HG02852 (cell line): ENCODE measurements around the gene AMELX.

Experiments
- ATAC-seq: cut with Tn5 transposase; IDR thresholded peaks from one replicate; pipeline ENCODE4 v1.9.1; 2021; ENCODE audit warnings: mild to moderate bottlenecking, moderate library complexity; ENCODE audit not compliant: unreplicated experiment

The AMELX gene

GRCh38 chrX:11293113-11293512, at the start of gene AMELX:
Gene AMELX (plus strand): TSS chrX:11293413. CDS start chrX:11294789, 1,376 bp downstream.
- no peak for ATAC-seq

DNA sequence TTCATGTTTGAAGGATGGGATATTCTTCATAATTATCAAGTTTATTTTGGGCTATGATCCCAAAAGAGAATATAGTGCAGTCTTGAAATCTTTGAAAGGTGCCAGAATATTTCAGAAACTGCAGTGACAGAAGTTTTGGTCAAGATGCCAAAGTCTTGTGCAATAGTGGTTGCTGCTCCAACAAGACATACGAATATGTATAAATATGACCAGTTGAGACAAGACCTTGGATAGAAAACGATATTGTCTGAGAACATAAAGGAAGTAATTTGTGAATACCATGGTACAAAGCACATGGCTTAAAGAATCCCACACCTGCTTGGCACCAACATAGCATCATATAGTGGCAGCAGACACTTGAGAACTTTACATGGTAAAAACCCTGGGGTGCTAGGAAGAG, 48.6 kb upstream of the AMELX start:
- ATAC-seq = no peak

- no peak for ATAC-seq
Measured at GRCh38 chrX:11254417-11255109, 38.6 kb upstream of the AMELX start.

GRCh38 chrX:11257290-11257689, 35.9 kb upstream of the AMELX start:
- no peak for ATAC-seq

GRCh38 chrX:11257711-11258110, 35.5 kb upstream of the AMELX start:
- no peak for ATAC-seq

GRCh38 chrX:11259437-11259836, 33.8 kb upstream of the AMELX start:
- ATAC-seq = no peak

- no peak for ATAC-seq
Measured at GRCh38 chrX:11261260-11261659, 32.0 kb upstream of the AMELX start.

- no peak for ATAC-seq
Measured at GRCh38 chrX:11264925-11265324, 28.3 kb upstream of the AMELX start.

DNA sequence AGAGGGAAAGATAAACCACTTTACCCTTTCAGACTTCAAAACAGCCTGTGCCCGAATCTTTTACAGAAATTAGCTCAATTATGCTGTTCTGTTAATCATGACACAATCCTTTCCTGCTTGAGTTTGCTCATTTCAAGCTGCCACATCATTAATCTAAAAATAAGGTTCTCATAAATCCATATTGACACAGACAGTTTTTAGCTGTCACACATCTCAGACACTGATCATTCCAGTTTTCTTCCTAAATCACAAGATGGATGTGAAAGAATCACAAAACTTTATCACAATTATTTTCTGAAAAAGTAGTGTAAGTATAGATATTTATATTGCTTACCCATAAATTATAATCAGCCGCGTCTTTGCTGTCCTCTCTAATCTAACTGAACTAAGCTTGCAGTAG, 27.9 kb upstream of the AMELX start:
- ATAC-seq = no peak

- no peak for ATAC-seq
Measured at GRCh38 chrX:11266573-11267003, 26.6 kb upstream of the AMELX start.

DNA sequence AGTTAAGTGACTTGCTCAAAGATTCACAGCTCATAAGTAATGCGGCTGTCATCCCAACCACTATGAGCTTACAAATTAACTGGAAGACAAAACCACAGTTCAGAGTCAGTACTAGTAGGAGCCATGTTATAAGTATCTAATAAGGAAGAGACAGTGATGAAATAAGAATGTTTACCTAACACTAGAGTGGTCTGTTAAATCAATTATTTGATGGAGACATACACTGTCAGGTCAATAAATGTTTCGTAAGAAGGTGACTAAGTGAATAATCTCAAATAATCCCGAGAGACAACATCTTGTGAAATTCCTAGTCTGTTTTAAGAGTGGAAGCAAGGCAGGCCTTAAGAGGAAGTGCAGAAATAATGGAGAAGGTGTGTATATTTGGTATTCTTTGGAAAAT, 25.8 kb upstream of the AMELX start:
- no peak for ATAC-seq

- no peak for ATAC-seq
Measured at GRCh38 chrX:11269006-11269405, 24.2 kb upstream of the AMELX start.

- no peak for ATAC-seq
Measured at GRCh38 chrX:11269996-11270395, 23.2 kb upstream of the AMELX start.

DNA sequence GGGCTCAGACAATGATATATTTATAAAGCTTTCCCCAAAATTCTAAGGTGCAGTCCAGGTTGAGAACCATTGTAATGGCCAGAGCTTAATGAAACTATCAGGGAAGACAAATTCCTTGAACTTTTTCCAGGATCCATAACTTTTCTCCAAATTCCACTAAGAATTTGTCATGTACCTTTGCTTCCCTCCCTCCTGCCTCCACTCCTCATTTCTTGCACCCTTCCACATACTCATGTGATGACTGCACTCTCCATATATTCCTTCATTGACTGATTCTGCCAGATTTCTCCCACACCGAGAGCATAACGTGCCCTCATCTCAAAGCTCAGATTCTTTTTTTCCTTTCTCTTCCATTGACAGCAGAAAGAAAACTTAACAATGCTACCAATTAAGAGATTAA, 20.9 kb upstream of the AMELX start:
- ATAC-seq = no peak

DNA sequence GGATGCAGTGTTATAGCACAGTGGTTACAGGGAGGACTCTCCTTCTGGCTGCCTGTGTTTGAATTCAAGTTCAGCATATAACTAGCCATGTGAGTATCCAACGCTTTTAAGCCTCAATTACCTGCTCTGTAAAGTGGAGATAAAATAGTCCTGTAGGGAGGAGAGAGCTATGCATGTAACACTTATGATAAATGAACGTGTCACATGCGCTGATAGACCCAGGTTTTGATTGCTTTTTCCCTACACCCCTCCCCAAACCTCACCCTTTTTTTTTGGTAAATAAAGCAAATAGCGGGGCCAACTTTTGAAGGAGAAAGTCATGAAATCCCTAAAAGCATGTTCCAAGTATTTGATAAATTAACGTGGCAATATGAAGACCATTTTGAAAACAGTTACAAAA, 20.4 kb upstream of the AMELX start:
- no peak for ATAC-seq

- ATAC-seq = no peak
Measured at GRCh38 chrX:11273544-11273943, 19.7 kb upstream of the AMELX start.

GRCh38 chrX:11282043-11282442, 11.2 kb upstream of the AMELX start:
- ATAC-seq = no peak

DNA sequence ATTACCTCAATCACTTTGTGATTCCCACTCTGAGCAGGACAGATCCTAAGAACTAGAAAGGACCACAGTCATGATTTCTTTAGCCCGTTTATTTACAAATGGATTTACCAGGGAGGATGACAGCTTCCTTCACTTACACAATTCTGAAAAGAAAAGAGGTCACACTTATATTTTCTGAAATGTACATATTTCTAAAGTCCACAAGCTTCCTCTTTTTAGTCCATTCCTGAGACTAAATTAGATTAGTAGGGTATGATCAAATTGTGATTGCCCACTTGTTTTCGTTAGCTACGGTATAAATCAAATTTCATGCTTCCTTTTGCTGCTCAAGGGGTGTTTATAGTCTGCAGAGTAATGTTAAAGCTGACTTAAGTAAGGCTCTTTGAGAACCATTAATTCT, 7.6 kb upstream of the AMELX start:
- no peak for ATAC-seq

DNA sequence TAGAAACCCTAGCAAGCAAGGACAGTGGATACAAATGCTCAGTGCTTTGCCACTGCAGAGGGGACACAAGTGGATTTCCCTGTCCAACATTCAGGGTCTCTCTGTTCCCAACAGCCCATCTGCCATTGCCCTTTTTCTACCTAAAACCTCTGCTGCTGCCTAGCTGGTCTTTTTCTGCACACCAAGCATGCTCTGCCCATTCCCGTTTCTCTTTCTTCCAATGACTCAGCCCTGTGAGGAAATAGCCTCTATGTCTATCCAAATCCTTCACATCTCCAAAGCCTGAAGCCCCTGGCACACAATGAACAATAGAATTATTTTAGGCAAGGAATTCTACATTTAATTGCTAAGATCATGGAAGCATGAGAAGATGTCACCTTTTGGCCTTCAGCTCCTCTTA, 5.7 kb upstream of the AMELX start:
- ATAC-seq = no peak

GRCh38 chrX:11290416-11291102, 2.7 kb upstream of the AMELX start:
- ATAC-seq = no peak

GRCh38 chrX:11296051-11296450, 2.8 kb downstream of the AMELX start:
- ATAC-seq = no peak

DNA sequence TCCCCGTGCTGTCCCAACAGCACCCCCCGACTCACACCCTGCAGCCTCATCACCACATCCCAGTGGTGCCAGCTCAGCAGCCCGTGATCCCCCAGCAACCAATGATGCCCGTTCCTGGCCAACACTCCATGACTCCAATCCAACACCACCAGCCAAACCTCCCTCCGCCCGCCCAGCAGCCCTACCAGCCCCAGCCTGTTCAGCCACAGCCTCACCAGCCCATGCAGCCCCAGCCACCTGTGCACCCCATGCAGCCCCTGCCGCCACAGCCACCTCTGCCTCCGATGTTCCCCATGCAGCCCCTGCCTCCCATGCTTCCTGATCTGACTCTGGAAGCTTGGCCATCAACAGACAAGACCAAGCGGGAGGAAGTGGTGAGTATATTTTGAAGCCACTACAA, 5.4 kb downstream of the AMELX start:
- no peak for ATAC-seq

GRCh38 chrX:11304829-11305228, 11.6 kb downstream of the AMELX start:
- no peak for ATAC-seq
